HG02938 (cell line): ENCODE measurements around the gene LUZP1.
"Not testable (repeated sequence)": the region's sequence is repeated elsewhere in the genome, so short reads cannot be mapped to it uniquely, and the experiment has no call there.

Experiments used
- ATAC-seq: cut with Tn5 transposase; IDR thresholded peaks from one replicate; pipeline ENCODE4 v1.9.1; 2021; ENCODE audit warnings: mild to moderate bottlenecking, moderate library complexity; ENCODE audit not compliant: unreplicated experiment

Gene LUZP1

DNA sequence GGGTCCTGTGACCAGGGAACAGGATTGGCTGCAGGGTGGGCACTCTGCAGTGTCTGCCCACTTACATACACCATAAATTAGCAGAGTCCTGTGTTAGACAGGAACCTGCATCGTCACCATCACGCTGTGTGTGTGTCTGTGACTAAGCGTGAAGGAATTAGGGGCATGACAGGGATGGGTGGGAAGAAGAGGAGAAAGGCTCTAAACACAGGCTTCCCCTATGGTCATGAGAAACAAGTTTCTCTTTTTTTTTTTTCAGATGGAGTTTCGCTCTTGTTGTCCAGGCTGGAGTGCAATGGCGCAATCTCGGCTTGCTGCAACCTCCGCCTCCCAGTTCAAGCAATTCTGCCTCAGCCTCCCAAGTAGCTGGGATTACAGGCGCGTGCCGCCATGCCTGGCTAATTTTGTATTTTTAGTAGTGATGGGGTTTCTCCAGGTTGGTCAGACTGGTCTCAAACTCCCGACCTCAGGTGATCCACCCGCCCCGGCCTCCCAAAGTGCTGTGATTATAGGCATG, 20.3 kb upstream of the LUZP1 start:
- ATAC-seq, result not testable (repeated sequence)

DNA sequence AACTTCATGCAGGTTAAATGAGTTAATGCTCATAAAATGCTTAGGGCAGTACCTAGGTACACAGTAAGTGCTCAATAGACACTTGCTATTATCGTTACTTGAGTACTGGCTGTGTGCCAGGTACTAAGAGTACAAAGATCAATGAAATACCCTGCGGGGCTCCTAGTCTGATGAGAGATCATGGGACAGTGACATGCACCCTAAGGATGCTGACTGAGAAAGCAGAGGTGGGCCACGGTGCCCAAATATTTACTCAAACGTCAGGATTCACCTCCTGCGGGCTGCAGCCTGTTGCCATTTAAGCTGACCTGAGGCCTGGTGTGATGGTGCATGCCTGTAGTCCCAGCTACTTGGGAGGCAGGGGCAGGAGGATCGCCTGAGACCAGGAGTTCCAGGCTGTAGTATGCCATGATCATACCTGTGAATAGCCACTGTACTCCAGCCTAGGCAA, 19.8 kb upstream of the LUZP1 start:
- no peak for ATAC-seq

DNA sequence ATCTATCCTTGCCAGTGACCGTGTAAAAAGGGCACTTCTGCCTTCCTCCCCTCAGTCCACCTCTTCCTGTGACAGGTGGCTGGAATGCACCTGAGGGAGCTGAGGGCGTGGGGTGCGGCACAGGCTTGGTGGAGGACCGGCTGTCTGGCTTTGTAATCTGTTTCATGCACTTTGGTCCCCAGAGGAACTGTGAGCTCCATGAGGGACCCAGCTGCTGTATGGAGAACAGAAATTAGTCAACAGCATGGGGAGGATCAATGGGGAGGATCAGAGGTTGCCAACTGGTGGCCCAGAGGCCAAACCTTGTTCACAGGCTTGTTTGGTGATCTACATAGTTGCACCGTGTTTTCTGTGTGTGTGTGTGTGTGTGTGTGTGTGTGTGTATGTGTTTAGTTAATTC, 19.0 kb upstream of the LUZP1 start:
- no peak for ATAC-seq

DNA sequence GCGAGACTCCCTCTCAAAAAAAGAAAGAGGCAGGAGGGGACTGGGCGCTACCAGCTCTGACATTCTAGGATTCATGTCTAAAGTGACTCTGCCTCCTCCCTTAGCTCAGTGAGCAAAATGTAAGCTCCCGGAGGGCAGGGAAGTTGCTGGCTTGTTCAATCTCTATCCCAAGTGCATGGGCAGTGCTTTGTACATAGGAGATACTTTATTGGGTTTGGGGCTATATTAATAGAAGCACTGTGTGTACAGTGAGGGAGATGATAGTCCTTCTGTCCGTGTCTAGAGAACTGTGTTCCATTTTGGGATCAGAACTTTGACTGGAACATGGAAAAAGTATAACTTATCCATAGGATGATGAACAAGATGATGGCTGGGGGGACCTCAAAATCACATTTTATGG, 16.7 kb upstream of the LUZP1 start:
- no peak for ATAC-seq

DNA sequence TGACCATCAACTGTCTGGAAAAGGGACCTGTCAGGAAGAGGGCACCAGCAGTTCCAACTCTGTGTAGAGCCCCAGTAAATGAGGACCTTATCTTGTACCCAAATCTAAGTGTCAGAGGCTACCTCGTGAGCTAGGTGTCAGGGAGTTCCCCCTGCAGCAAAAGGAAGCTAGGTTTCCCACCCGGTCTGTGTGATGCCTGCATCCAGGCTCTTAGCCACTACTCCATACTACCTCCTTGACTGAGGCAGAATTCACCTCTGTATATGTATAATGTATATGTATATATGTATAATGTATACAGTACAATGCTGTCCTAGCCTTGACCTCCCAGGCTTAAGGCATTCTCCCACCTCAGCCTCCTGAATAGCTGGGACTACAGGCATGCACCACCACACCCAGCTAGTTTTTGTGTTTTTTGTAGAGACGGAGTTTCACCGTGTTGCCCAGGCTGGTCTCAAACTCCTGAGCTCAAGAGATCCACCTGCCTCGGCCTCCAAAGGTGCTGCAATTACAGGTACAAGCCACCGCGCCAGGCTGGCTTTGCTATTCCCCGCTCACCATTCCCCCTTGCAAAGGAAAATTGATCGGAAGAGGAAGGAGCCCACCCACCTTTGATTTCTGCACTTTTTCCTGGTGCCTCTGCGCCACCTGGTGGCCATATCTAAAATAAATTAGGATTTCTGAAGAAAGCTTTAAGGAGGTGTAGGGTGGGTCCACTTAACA, 15.7 kb upstream of the LUZP1 start:
- ATAC-seq, result no peak

DNA sequence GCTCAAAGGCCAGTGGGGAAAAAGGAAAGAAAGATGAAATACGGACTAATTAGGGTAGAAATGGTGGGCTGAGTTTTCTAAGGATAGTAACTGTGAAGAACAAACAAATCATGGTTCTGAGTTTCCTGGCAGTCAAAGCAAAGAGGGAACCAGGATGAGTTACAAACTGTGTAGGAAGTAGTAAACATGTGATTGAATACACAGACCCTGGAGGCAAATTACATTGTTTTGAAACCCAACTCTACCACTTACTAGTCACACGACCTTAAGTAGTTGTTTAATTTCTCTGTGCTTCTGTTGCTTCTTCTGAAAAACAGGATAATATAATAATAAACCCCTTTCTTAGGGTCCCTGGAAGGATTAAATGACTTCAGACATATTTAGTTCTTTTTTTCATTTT, 11.2 kb upstream of the LUZP1 start:
- no peak for ATAC-seq

DNA sequence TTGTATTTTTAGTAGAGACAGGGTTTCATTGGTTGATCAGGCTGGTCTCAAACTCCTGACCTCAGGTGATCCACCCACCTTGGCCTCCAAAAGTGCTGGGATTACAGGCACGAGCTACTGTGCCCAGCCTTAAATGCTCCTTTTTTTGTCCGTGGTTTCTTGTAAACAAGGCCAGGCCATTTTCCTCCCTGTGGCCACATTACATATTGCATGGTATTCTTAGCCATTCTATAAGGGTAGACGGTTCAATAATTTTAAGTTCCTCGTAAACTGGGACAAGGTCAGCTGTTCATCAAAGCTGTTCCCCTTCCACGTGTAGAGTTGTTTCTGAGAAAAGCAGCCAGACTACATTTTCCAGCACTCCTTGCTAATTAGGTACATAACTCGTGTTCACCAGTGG, 10.3 kb upstream of the LUZP1 start:
- no peak for ATAC-seq

DNA sequence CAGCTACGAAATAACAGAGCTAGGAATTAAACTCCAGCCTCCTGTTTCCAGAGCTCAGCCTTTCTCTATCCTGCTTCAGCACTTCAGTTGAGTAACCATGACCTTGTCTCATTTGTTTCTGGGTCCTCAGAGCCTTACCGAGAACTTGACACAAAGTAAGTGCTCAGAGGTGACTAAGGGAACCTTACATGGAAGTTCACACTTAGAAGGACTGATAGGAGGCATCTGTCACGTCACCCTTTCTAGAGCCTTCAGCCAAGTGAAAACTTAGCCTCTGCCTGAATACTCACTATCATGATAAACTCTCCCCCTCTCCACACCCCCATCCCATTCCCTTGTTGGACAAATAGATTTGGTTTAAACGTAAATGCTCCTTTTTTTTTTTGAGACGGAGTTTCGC, 9.8 kb upstream of the LUZP1 start:
- no peak for ATAC-seq

DNA sequence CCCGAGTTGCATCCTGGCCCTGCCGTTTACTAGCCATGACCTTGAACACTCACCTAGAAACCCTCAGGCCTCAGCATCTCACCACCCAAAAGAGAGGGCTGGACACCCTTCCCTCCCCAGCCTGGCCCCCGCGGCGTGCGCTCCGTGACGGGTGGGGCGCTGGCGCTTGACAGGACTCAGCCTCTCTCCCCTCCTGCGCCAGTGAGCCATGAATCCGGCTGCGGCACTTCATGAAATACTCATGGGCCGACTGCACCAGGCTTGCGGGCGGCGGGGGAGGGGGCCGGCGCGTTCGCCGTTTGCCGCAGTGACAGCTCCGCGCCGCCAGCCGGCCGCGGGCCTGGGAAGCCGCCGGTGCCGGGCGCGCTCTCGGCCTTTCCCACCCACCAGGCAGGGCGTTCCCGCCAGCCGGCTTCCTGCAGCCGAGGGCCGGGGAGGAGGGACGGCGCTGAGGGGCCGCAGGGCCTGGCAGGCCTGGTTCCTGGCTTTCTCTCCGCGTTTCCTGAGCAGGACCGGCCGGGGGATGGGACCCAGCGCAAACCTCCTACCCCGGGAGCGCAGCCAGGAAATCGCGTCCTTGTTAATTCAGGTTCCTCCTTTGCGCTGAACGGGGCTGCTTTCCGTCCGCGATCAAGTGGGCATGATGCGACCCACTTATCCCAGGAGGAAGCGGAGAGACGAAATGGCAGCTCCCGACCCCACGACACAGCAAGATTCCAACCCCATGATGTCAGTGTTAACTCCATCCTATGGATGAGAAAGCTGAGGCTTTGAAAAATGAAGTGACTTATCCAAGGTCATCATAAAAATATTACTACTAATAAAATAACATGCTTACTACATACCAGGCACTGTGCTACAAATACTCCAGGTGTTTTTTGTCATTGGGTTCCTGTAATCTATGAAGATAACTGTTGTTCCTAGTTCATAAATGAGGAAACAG, 9.1 kb upstream of the LUZP1 start:
- ATAC-seq, result no peak

DNA sequence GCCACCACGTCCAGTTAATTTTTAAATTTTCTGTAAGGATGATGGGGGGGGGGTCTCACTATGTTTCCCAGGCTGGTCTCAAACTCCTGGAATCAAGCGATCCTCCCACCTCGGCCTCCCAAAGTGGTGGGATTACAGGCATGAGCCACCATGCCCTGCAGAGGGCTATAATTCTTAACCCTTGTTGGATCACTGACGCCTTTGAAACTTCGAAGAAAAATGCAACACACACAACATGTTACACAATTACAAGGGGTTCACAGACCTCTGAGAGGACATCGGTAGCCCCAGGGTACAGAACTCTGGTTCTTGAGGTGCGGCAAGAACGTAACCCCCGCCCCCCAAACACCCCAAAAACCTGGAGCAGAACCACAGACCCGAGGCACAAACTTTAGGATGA, 8.4 kb upstream of the LUZP1 start:
- ATAC-seq, result no peak

DNA sequence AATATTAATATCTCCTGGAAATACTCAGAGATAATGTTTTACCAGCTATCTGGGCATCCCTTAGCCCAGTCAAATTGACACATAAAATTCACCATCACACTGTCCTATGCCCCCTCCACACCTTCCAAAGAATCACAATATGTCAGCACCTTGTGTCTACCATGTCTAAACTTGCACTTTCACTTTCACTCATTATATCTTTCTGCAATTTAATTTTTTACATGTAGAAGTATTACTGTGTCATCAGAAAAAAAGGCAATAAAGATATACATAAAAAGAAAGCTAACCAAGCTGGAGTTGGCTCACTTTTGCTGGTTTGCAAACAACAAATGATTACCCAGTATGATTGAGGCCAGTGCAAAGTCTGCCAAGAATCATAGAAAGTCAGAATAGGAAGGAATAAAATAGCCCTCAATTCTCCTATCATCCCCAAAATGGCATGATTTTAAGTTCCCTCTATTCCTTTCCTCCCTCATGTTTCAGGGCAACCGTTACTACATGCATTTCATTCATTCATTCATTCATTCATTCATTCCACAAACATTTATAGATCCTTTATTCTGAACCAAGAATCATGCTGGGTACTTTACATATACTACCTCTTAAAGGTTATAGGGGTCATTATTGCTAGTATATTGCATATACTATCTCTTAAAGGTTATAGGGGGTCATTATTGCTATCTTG, 5.9 kb upstream of the LUZP1 start:
- ATAC-seq, result no peak

DNA sequence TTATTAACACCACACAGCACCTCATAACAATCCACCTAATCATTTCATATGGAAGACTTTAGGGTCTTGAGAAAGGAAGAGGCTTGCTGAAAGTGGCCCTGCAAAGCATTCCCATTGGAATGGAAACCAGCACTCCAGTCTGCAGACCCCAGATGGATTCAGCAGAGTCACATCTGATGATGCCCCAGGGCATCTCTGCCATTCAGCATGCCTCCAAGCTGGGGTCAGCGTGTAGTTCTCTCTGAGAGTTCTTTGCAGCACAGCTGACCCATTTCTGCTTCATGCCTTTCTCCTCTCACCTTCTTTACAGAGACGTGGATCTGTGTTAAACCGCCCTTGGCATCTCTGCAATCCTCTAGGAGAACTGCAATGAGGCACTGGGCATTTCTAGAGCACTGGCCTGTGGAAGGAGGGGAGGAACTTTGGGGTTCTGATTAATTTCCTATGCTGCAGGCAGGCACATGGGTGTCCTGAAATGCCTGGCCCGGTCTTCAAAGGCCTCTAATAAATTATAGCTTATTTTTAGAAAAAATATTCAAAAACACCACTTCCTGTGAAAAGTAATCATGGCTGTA, 2.6 kb upstream of the LUZP1 start:
- no peak for ATAC-seq

DNA sequence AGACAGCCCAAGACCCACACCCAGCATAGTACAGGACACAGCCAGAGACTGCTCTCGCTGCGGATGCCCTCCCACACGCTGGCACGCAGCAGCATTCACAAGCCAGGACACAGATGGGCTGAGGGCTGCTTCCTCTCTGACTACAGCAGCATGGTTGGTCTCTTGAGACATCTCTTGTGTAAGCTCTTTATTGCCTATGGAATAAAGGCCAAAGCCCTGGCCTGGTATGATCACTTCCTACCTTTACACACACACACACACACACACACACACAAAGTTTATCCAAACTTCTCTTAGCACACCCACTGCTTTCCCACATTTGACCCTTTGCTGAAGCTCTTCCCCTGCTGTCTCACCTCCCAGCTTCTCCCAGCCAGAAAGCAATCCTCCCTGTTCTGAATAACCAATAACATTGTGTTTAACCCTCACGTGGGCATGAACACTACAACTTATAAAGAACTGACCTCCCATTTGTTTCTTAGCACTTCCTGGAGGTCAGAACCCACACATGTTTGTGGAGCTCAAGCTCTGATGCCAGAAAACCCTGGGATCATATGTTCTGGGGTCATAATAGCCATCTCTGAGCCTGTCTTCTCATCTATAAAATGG, 1.2 kb upstream of the LUZP1 start:
- ATAC-seq, result no peak

DNA sequence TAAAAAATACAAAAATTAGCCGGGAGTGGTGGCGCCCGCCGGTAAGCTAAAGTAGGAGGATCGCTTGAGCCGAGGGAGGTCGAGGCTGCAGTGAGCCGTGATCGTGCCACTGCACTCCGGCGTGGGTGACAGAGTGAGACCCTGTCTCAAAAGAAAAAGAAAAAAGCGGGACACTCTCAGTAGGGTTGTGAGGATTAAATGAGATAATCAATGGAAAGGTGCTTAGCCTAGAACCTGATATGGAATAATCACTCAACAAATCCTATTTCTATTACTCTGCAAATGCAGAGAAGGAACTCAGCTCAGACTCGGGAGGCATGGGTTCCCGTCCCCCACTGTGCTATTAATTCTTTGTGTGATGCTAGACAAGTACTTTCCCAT, 529 bp upstream of the LUZP1 start:
- no peak for ATAC-seq

DNA sequence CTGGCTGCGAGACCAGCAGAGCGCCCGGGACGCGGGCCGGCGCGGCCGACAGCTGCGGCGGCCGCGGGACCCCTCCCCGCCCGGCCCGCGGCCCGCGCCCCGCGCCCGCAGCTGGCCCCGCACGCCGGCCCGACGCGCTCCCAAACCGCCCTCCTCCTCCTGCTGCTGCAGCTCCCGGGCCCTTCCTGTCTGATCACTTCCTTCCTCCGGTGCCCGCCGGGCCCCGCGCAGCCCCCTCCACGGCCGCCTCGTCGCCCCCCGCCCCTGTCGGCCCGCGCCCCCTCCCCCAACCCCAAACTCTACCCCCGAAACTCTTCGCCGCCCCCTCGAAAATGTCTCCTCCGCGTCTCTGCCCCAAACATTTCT, 594 bp downstream of the LUZP1 start:
- ATAC-seq, result peak; percentile 11

DNA sequence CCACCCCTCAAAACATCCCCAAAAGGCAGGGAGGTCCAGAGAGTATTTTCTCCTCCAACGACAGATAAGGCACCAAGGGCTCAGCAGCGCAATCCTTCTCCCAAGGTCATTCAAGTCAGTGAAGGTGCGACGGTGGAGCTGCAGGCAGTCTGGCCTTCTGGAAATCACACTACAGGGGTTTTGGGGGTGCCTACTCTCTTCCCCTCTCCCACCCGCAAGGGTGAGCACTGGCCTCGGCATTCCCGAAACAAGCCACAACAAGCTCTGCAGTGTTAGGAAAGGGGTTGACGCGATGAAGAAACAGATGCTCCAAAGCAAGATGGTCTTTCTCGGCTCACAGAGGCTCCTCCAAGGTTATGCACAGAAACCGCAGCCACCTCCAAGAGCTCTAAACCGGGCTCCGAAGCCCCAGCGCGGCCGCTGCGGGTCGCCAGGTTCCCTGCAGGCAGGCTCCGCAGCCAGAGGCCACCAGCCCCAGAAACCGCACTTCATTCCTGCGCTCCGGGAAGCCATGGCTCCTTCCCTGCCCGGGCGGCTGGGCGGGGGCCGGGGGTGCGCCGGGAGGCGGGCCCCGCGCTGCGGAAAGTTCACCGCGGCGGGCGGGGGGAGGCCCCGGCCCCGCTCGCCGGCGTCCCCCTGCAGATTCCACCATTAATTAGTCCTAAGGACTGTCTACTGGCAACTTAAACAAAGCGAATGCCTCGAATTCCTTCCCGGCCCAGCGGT, 1.1 kb downstream of the LUZP1 start:
- ATAC-seq, result no peak

DNA sequence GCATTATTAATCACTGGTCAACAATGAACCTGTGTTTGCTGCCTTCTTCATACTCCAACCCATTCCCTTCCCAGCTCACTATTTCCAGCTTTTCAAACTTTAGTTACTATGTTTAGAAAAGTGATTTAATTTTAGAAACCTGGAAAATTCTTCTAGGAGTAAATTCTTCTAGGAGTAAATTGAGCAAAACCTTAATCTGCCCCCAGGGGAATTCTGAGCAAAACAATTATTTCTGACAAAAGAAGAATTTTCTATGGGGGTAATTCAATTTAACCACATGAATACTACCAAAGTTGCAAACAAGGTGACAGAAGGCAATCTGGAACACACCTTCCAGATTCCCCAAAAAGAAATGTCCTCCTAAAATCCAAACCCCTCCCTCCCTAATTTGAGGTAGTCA, 1.8 kb downstream of the LUZP1 start:
- no peak for ATAC-seq

DNA sequence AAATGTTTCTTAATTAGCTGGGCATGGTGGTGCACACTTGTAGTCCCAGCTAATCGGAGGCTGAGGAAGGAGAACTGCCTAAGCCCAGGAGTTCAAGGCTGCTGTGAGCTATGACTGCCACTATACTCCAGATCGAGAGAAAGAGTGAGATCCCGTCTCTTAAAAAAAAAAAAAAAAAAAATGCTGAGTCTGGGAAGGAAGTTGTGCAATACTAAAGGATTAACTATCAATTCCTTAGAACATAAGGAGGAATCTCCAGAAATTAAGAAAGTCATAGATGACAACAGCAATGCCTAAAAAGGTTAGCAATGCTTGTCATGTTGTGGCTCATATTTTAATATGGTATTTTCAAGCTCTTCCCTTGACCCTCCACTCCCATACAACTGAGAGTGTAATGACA, 5.3 kb downstream of the LUZP1 start:
- ATAC-seq, result no peak

DNA sequence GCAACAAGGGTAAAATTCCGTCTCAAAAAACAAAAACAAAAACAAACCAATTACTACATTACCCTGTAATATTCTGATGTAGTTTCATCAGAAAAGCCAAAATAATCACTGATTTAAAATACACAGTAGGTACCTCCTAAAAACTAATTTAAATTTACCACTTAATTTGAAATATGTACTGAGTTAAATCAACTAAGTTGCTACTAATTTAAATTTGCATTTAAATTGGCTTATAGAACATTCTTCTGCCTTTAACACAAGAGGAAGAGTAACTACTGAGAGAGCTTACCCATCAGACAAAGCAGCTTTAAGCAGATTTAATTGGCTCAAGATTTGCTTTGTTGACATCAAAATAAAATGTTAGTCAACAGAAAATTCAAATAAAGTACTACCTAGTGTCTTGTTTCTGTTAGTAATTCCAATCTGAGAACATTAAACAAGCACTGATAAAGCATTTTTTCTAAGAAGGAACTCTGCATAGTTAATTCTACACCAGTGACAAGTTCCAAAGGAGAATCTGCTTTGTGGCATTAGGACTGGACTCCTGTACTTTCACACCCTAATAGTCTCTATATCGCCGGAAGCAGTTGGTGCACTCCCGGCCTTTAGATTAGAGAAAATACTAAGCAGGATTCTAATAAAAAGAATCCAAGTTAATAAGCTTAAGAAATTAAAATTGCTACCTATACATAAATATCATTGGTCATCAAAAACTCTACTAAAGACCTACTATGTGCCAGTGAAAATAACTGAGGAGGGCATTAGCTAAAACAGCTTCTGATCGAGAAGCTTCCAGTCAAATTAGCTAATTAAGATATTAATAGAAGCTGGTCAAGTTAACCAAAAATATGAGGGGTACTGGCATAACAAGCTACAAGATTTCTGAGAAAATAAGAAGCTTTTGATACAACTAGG, 8.4 kb downstream of the LUZP1 start:
- ATAC-seq, result no peak
